NCI-H1930 (cell line): ENCODE measurements around the gene OR6P1.

Experiments
- DNase-seq, 2 experiments: peaks; one replicate each; lab custom pipeline; 2025; lab: John Stamatoyannopoulos, UW

The OR6P1 gene, protein sequence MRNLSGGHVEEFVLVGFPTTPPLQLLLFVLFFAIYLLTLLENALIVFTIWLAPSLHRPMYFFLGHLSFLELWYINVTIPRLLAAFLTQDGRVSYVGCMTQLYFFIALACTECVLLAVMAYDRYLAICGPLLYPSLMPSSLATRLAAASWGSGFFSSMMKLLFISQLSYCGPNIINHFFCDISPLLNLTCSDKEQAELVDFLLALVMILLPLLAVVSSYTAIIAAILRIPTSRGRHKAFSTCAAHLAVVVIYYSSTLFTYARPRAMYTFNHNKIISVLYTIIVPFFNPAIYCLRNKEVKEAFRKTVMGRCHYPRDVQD

DNA sequence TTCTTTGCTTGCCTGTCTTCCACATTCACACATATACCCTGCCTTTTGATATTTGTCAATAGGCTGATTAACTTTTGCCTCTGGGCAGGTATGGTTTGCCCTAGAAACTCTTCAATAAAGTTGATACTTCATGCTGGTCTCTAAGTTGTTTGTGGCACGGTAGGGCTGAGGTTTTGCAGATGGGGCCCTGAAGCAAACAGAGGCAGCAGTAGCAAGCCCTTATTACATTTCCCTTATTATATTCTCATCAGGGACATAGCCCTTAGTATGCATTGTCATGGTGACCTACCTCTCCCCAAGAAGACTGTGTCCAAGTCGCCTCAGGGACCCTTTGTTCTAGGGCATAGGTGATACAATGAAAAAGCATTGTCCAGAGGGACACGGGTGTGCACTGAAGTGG lies at the start of gene OR6P1:
TSS of gene OR6P1 (minus strand) at position 101 of the 400 bp plus-strand sequence. CDS start 6,976 bp downstream, outside the sequence.
- no peak for DNase-seq

GRCh38 chr1:158613764-158614163 lies 43.4 kb upstream of the OR6P1 start:
- DNase-seq: no peak

GRCh38 chr1:158611916-158612315 lies 41.5 kb upstream of the OR6P1 start:
- no peak for DNase-seq

GRCh38 chr1:158607296-158607695 lies 36.9 kb upstream of the OR6P1 start:
- no peak for DNase-seq

GRCh38 chr1:158604968-158605367 lies 34.6 kb upstream of the OR6P1 start, which contains the start of gene OR10Z1:
Gene OR10Z1 (plus strand): TSS chr1:158605268. CDS start chr1:158606439, 1,171 bp downstream.
- no peak for DNase-seq

DNA sequence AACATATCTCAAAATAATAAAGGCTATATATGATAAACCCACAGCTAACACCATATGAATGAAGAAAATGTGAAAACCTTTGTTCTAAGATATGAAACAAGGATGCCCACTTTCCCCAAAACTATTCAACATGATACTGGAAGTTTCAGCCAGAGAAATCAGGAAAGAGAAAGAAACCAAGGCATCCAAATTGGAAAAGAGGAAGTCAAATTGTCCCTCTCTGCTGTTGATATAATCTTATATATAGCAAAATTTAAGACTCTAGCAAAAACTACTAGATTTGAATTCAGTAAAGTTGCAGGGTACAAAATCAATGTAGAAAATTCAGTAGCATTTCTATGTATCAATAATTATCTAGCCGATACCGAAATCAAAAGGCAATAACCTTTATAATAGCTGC lies 30.4 kb upstream of the OR6P1 start:
- DNase-seq: no peak

GRCh38 chr1:158586942-158587341 lies 16.6 kb upstream of the OR6P1 start:
- DNase-seq: no peak

DNA sequence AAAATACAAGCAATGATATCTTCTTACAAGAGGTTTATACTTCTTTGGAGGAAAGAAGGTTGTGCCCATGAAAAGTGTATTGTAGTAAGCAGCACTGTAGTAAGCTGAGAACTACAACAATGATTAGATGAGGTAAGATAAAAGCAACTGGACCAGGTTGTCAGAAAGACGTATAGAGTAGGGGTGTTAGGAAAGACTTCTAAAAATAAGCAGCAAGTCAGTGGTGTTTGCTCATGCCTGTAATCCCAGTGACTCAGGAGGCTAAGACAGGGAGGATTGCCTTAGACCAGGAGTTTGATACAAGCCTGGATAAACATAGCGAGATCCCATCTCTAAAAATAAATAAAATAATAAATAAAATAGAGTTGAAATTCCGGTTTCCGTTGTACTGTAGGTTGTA lies 13.6 kb upstream of the OR6P1 start:
- no peak for DNase-seq

DNA sequence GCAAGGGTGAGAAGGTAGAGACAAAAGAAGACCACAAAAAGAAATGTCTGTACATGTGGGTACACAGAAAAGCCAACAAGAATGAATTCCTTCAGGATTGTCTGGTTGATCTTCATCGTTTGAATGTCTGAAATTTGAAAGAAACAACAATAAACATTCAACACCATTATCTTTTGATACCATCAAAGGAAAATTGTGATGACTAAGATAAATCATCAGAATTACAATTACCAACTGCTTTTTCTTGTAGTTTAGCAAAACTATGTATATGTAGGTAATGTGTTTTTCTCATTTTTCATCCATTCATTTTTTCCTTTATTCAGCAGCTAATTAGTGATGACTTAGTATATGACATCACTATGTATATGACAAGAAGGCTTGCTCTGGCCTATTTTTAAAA lies 9.4 kb upstream of the OR6P1 start, which contains the start of gene OR10X1:
TSS of gene OR10X1 (minus strand) at position 167 of the 400 bp plus-strand sequence. CDS start at position 167, 0 bp downstream.
- DNase-seq: no peak

- no peak for DNase-seq
Observed at GRCh38 chr1:158577561-158577960, 7.2 kb upstream of the OR6P1 start.

DNA sequence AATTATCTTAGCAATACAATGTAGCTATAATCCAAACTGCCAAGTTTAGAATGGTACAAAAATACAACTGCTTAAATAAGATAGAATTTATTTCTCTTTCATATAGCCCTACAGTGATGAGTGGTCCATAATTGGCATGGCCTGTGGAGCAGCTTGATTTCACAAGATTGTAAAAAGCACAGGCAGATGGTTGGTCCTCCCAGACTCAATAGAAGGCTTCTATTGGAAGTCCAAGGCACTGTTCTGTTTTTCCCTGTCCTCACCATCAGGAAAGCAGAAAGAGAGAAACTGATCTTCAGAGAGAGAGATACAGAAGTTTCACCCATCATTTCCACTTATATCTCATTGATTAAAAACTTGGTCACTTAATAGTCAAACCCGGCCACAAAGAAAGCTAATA lies 1.8 kb upstream of the OR6P1 start:
- DNase-seq: no peak

GRCh38 chr1:158564608-158565007 lies 5.8 kb downstream of the OR6P1 start:
- DNase-seq: no peak

DNA sequence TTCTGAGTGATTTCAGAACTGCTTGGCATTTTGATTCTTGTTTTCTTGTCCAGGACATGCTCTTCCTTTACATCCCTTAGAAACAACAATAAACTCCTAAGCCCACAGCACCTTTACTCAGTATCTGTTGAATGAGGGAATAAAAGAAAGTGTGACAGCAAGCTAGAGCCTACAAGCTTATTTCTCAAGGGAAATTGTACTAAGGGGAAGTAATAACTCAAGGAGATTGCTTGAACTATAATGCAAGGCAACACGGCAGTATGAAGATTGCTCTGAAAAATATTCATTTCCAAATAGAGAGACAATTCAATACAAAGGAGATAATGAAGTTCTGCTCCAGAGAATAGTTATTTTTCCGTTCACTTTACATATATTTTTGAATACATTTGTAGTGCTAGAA lies 6.5 kb downstream of the OR6P1 start:
- no peak for DNase-seq

GRCh38 chr1:158559696-158560095 lies 10.7 kb downstream of the OR6P1 start:
- DNase-seq: no peak

DNA sequence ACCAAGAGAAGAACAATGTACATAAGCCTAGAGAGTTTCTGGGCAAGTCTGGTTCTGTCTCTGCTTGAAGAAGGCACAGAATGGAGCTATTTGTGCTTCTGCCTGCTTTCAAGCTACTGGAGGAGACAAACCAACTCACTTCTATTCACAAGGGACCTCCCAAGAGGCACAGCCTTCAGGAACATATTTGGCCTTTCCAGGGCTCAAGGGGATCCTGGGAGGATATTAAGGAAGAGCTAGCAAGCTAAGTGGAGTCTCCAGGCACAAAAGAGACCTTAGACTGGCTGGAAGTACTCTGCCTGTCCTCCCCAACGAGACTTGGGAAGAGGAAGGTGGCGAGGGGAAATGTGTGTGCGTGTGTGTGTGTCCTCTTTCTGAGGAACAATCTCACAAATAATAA lies 16.0 kb downstream of the OR6P1 start, which contains the start of gene OR6Y1:
TSS of gene OR6Y1 (minus strand) at position 54 of the 400 bp plus-strand sequence. CDS start 6,300 bp downstream, outside the sequence.
- DNase-seq: no peak

- DNase-seq: no peak
Observed at GRCh38 chr1:158552296-158552695, 18.1 kb downstream of the OR6P1 start.

- no peak for DNase-seq
Observed at GRCh38 chr1:158547533-158547932, 22.8 kb downstream of the OR6P1 start.

DNA sequence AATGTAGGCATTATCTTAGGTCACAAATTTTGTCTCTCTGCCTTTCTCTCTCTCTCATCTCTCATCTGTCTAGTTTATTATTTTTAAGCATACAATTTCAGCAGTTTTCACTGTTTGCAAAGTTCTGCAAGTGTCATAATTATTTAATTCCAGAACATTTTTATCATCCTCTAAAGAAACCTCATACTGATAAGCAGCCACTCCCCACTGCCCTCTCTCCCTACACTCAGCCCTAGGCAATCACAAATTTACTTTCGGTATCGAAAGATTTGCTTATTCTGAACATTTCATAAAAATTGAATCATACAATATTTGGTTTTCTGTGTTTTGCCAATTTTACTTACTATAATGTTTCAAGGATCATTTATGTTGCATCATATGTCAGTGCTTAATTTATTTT lies 32.8 kb downstream of the OR6P1 start:
- DNase-seq: no peak

GRCh38 chr1:158534496-158534895 lies 35.9 kb downstream of the OR6P1 start:
- DNase-seq: no peak

DNA sequence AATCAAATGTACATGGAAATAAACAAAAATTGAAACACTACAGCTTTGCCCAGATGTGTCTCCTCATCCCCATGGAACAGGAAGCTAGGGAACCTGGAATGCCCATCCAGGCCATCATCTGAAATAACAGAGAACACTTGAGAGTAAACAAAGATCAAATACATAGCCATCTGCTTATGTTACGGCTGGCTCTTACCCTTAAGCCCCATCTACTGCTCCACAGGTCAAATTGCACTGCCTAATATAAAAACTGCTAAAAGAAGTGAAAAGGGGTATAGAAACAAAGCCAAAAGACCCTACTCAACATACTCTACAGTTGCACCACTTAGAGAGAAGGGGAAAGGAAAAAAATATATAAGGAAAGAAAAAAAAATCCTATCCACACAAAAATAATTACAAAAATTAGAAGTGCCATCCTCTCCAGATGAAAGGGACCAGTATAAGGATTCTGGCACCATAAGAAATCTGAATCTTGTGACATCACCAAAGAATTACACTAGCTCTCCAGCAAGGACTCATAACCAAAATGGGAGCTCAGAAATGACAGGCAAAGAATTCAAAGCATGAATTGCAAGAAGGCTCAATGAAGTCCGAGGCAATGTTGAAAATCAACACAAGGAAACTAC lies 43.1 kb downstream of the OR6P1 start:
- no peak for DNase-seq

- DNase-seq: no peak
Observed at GRCh38 chr1:158521666-158522058, 48.7 kb downstream of the OR6P1 start.

DNA sequence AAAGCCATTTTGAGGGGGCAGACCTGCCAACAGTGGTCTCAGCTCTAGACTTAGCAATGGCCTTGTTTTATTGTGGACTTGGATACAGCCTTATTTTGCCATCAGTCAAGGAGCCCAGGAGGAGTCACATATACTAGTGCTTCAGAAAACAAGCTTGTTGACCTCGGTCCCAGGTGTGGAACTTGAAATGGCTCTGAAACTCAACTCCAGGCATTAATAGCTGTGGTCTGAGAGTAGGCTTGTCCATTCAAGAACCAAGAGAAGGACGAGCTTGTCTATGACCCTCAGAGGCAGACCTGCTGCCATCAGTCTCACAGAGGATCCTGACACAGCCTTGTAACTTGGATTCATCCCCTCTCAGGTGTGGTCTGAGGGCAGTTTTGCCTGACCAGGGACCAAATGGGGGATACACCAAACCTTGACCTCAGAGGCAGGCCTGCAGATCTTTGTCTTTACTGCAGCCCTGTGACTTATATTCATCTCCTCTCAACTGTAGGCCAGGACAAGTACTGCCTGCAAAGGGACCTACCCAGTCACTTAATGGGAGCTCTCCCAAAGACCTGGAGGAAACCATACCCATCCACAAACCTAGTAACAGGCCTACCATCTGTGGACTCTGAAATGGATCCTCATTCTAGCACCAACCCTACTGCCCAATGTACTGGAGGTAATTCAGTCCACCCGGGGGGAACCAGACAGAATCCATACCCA lies 49.3 kb downstream of the OR6P1 start:
- DNase-seq: no peak

GRCh38 chr1:158520021-158520420 lies 50.4 kb downstream of the OR6P1 start:
- no peak for DNase-seq
